ENCODE results near the gene STX16.

DNA sequence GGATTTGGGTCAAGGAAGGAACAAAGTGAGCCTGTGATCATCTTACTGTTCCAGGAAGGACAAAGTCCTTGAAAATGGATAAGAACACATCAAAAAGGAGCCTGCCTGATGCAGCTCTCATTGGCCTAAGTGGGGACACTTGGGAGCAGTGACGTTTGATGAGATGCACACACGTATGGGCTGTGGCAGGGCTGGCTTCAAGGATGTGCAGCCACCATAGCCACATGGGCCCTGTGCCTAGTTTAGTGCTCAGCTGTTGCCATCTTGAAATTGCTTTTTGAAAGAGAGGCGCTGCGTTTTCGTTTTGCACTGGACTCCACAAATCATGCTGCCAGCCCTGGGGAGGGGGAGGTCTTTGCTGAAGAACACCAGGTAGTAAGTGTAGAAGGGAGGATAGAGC lies 34.9 kb downstream of the STX16 start:
- TF ChIP-seq EP300 (IDR thresholded peaks at IDR 0.05; ENCODE audit: low read depth) (no peak), POLR2AphosphoS5 (IDR thresholded peaks at IDR 0.05) (no peak)
- TF ChIP-seq, protein P1, sequence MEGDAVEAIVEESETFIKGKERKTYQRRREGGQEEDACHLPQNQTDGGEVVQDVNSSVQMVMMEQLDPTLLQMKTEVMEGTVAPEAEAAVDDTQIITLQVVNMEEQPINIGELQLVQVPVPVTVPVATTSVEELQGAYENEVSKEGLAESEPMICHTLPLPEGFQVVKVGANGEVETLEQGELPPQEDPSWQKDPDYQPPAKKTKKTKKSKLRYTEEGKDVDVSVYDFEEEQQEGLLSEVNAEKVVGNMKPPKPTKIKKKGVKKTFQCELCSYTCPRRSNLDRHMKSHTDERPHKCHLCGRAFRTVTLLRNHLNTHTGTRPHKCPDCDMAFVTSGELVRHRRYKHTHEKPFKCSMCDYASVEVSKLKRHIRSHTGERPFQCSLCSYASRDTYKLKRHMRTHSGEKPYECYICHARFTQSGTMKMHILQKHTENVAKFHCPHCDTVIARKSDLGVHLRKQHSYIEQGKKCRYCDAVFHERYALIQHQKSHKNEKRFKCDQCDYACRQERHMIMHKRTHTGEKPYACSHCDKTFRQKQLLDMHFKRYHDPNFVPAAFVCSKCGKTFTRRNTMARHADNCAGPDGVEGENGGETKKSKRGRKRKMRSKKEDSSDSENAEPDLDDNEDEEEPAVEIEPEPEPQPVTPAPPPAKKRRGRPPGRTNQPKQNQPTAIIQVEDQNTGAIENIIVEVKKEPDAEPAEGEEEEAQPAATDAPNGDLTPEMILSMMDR (IDR thresholded peaks at IDR 0.05) = no peak
